Measurements from ENCODE around the gene ARSD.
"Not testable (repeated sequence)": the region's sequence is repeated elsewhere in the genome, so short reads cannot be mapped to it uniquely, and the experiment has no call there.

ARSD gene

DNA sequence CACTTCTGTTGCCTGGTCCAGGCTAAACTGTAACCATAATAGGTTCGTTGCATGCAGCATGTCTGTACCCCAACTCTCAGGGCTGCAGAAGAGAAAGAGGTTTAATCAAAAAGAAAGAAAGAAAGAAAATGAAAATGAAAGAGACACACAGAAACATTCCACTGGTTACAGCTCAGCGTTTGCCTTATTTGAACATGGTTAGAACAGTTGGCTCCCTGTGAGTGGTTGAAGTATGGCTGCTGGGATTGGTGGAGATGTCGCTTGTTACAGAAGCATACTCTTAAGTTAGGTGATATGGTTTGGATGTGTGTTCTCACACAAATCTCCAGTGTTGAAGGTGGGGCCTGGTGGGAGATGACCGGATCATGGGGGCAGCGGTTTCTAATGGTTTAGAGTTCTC is 36.3 kb downstream of the ARSD start:
- no peak for DNase-seq (ENCODE audit: low read depth in 1 of 2, low spot score in 1 of 2)

DNA sequence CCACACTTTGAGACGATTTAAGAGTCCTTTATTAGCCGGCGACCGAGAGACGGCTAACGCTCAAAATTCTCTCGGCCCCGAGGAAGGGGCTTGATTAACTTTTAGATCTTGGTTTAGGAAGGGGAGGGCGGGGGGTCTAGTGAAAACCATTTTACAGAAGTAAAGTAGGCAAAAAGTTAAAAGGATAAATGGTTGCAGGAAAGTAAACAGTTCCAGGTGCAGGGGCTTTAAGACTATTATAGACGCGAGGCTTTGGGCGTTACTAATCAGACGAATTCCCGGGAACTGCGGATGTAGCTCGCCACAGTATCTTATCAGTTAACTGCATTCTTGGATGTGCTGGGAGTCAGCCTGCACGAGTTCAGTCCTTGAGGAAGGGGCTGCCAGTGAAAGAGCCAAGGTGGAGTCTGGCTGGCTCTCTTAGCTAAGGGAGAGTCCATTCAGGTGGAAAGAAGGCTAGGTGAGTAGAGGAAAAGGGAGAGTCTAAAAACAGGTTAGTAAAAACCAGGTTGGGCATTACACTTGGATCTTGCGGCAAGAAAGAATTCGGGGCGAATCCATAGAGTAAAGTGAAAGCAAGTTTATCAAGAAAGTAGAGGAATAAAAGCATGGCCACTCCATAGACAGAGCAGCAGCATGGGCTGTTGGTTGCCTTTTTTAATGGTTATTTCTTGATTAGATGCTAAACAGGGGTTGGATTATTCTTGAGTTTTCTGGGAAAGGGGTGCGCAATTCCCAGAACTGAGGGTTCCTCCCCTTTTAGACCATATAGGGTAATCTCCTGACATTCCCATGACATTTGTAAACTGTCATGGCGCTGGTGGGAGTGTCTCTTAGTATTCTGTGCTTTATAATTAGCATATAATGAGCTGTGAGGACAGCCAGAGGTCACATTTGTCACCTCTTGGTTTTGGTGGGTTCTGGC is 38.3 kb downstream of the ARSD start:
- DNase-seq (ENCODE audit: low read depth in 1 of 2, low spot score in 1 of 2) = not testable (repeated sequence)

DNA sequence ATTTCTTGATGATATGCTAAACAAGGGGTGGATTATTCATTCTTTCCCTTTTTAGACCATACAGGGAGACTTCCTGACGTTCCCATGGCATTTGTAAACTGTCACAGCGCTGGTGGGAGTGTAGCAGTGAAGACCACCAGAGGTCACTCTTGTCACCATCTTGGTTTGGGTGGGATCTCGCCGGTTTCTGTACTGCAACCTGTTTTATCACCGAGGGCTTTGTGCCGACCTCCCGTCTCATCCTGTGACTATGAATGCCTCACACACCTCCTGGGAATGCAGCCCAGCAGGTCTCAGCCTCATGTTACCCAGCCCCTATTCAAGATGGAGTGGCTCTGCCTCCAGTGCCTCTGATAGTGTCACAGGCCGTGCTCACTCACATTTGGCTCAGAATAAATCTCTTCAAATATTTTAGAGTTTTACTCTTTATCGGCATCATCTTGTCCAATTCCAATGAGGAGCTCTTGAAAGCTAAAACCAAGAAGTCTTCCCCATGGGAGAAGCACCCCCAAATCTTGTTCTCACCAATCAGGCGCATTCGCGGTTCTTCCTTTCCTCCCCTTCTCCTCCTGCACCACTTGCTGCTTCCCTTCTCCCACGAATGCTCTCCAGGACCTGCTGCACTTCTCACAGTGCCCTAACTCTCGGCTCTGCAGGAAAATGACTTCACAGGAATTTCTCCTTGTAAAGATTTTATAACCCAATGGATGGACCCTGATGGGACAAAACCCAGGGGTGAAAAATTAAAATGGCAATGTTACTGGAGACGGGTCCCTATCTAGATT is 39.2 kb downstream of the ARSD start:
- DNase-seq (ENCODE audit: low read depth in 1 of 2, low spot score in 1 of 2) = not testable (repeated sequence)

DNA sequence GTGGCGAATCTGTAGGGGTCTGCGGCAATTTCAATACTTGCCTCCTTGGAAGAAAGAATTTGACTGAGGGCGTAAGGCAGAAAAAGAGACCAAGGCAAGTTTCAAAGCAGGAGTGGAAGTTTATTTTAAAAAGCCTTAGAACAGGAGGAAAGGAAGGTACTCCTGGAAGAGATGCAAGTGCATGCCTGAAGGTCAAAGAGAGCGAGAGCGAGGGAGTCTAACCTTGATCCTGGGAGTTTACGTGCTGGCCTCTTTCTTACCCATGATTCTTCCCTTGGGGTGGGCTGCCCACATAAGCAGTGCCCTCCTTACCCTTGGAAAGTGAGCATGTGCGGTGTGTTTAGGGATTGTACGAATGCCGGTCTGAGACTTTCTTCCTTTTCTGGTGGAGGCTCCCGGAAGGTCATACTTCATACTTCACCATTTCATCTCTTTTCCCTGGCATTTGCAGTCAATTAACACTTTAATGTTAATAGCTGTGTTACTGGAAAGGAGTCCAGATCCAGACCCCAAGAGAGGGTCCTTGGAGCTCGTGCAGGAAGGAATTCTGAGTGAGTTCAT is 40.0 kb downstream of the ARSD start:
- no peak for DNase-seq (ENCODE audit: low read depth in 1 of 2, low spot score in 1 of 2)

DNA sequence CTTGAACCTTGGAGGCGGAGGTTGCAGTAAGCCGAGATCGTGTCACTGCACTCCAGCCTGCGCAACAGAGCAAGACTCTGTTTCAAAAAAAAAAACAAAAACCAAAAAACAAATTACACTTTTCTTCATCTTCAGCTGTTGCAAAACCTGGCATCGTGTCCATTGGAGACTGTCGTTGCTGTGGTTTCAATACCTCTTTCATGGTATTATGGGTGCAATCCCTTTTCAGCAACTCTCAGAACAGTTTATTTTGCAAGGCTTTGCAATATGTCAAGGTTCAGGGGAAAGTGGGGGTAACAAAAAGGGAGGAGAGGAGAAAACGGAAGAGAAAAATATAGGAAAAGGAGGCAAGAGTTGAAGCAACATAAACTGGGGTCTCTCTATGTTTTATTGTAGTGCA is 40.8 kb downstream of the ARSD start:
- no peak for DNase-seq (ENCODE audit: low read depth in 1 of 2, low spot score in 1 of 2)

DNA sequence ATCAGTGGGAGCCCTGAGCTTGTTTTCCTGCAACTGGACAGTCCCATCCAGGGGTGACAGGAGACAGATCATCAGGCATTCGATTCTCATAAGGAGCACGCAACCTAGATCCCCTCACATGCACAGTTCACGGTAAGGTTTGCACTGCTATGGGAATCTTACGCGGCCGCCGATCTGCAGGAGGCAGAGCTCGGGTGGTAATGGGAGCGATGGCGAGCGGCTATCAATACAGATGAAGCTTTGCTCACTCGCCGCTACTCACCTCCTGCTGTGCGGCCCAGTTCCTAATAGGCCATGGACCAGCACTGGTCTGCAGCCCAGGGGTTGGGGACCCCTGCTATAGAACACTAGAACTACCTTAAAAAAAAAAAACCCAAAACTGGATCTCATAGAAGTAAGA is 45.4 kb downstream of the ARSD start:
- DNase-seq (ENCODE audit: low read depth in 1 of 2, low spot score in 1 of 2) = no peak

DNA sequence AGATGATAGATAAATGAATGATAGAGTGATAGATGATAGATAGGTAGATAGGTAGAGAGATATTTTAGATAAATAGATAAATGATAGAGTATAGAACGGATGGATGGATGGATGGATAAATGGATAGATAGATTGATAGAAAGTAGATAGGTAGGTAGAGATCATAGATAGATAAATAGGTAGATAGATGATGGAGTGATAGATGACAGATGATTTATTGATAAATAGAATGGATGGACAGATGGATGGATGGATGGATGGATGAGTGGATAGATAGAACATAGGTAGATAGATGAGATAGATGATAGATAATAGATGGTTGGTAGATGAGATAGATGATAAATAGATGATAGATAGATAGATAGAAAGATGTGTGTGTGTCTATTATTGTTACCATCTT is 49.5 kb downstream of the ARSD start:
- DNase-seq (ENCODE audit: low read depth in 1 of 2, low spot score in 1 of 2) = no peak

DNA sequence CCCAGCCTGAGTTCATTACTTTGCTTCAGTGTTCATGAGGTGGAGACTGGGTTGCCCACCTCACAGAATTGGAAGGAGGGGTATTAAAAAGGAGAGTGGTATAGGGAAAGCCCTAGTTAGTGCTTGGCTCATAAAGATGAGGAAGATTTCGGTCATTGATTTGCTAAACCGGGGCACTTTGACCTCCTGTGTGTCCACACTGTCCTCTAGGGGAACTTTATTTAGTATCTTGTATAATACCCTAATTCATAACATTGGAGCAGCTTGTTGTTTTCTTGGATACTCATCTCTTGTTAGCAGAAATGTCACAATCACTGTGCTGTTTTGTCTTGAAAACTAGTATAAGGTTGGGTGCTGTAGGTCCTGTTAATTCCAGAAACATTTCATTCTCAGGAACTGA is 50.6 kb downstream of the ARSD start:
- DNase-seq (ENCODE audit: low read depth in 1 of 2, low spot score in 1 of 2) = no peak

DNA sequence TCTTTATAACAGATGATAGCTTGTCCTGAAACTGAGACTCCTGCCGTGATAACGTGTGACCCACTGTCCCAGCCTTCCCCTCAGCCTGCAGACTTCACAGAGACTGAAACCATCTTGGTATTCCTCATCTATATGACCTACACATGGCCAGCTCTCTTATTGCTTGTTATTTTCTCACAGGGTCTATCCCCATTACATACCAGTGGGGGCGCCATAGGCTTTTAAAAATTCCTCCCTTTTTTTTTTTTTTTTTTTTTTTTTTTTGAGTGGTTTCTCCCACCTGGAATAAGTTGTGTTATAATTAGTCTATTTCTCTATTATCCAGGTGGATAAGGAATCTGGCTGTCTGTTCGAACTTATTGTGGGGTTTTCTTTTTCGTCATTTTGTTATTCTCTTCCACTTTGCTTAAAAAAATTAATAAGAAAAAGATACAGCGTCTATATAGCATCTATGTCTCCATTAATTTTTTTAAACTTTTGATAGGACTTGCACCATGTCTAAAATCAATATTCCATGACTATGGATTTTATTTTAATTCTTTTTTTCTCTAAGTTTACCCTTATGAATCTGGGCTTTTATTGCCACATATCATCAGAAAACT is 53.2 kb downstream of the ARSD start:
- DNase-seq (ENCODE audit: low read depth in 1 of 2, low spot score in 1 of 2) = no peak

DNA sequence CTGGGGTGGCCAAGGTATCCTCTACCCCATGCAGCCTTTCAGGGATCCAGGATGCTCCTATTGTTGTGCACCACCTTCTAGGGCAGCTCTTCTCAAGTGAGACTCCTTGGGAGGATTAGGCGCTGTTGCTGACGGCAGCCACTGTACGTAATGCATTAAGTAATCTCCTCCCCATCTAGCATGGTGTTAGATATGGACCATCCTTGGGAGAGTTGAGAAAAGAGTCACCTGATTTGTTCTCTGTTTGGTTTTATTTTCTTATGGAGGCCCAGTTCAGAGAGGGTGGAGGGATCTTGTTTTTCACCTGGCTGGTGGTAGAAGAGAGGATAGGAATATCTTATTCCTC is 54.0 kb downstream of the ARSD start:
- DNase-seq (ENCODE audit: low read depth in 1 of 2, low spot score in 1 of 2) = no peak

DNA sequence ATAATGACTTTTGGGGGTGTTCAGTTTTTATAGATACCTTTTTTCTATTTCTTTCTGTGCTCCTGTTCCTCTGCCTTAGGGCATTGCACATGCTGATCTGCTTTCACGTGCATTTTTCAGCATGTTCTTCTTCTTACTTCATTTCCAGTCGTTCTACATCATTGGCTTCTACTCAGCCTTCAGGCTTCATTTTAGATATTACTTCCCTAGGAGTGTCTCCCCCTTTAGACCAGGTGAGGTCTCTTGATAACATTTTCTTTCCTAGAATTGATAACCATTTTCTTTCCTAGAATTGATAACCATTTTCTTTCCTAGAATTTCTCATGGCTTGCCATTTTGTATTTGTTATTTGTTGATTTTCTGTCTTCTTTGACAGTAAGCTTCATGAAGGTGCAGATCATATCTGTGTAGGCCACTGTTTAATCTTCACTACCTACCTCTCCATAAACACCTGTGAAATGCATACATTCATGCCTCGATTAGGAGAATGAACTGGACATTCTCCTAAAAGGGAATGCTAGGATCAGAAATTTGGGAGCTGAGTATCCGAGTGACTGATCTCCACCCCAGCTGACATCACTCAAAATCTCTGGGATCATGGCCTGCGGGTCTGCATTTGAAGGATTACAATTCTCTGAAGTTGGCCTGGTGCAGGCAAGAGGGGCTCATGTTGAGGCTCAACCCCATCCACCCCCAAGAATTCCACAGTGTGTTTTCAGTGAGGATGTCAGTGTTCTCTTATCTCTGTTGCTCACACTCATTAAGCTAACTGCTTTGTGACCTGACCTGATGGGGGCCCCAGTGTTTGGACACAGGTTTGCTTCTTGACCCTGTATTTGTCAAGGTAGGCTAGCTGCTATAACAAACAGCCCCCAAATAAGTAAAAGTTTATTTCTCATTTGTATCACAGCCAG is 54.7 kb downstream of the ARSD start:
- no peak for DNase-seq (ENCODE audit: low read depth in 1 of 2, low spot score in 1 of 2)

DNA sequence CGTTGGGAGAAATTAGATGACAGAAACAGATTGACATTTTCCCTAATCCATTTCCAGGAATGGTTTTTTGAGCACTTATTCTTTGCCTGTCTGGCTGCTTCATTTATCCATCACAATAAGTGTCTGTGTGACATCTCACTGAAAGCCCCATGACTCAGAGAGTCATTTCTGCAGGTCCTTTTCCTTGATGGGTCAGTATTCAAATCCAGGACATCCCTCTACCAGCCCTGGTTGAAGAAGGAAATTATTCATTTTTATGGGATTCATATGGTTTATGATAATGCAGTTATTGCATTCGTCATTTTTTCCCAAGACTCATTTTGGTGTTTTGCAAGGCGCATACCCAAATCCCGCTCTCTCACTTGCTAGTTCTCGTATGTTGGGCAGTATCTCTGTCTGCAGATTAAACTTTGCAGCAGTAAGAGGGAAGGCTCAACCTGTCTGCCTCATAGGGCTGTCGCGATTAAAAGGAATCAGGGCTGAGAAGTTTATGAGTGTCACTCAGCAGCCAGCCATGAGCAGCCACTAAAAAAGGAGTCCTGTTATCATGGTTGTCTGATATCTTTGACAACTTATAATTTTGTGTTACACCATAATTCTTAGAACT is 56.4 kb downstream of the ARSD start:
- DNase-seq (ENCODE audit: low read depth in 1 of 2, low spot score in 1 of 2) = no peak

DNA sequence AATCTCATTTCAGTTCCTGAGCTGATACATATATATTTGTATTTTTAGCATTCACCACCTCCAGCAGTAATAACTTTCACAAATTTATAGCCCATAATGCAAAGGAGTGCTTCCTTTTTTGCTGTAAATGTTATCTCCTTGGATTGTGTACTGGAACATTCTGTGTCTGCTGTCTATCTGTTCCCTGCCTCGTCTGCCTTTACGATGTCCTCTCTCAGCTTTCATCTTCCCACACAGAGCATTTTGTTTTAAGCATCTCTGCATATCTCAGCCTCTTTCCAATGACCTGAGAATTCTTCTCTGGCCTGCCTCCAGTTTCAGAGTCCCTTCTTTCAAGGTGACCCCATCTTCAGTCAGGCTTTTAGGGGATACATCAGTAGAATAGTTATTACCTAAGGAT is 57.3 kb downstream of the ARSD start:
- DNase-seq (ENCODE audit: low read depth in 1 of 2, low spot score in 1 of 2) = no peak

DNA sequence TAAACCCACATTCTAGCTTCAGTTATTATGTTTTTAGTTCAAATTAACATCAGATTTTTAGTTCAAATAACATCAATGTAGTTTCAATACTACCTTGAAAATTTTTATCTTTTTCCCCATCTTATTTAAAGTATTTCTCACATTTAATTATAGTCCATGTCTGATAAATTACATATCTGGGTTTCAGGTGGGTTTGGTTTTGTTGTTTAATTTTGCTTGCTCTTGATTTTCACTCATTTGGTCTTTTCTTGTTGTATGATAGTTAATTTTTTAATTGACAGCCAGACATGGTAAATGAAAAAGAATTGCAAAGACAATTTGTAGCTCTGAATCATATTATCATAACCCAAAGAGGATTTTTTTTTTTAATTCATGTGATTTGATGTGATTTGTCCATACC is 58.5 kb downstream of the ARSD start:
- no peak for DNase-seq (ENCODE audit: low read depth in 1 of 2, low spot score in 1 of 2)

DNA sequence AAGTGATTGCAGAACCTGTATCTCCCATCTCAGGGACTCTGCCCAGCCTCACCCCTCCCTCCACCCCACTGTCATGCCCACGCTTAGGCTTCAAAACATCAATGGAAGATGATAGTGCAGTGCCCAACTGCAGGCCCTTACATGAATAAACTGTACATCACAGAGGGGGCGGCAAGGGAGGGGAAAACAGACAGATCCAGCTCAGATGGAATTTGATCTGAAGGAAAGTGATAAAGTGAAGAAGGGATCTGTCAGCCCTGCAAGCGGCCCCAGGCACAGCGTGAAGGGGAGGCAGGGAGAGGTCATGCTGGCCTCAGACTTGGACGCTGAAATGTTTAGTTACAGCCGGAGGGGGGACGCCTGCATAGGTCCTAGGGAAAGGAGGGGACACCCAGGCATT is 61.9 kb downstream of the ARSD start:
- DNase-seq (ENCODE audit: low read depth in 1 of 2, low spot score in 1 of 2) = no peak

DNA sequence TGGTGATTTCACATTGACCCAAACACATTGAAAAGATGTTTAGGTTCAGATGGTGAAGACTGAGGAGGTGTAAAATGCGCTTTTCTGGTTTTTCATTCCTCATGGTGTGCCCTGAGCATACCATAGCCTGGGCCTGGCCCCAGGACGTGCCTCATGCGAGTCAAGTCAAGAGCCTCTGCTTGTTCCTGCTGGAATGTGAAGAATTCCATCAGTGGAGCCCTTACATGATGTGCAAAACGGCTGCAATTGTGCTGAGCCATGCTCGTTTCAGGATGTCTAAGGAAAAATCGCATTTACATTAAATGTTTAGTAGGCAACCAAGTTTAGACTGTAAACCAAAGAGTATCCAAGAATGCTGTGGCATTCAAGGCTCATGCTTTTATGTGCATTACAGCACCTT is 65.5 kb downstream of the ARSD start:
- DNase-seq (ENCODE audit: low read depth in 1 of 2, low spot score in 1 of 2) = no peak

DNA sequence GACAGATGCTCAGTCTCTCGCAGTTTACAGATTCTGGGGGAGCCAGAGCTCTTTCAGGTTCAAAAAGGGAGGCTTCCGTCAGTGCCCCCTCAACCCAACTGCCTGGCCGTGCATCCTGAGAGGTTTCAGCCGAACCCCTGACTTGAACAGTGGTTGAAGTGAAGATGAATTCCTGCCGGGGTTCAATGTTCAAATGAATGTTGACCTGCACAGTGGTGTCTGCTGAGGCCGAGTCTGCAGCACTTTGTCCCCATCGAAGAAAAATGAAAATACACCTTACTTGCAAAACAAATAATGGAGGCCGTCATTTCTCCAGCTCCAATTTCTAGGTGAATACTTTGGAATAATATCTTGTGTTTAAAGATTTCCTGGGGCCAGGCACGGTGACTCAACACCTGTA is 66.7 kb downstream of the ARSD start:
- DNase-seq (ENCODE audit: low read depth in 1 of 2, low spot score in 1 of 2) = no peak

DNA sequence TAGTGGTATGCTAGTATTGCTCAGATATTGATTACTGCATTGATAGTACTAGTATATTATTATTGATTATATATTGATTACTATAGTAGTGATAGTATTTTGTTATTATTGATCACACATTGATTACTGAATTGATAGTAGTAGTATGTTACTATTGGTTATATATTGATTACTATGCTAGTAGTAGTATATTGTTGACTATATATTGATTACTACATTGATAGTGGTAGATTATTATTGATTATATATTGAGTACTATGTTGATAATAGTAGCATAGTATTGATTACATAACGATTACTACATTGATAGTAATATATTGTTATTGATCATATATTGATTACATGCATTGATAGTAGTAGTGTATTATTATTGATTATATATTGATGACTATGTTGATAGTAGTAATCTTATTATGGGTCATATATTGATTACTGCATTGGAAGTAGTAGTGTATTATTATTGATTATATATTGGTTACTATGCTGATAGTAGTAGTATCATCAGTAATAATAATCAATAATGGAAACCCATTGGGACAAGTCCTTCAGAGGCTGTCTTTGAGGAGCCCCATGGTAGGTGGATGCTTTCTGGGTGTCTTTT is 69.8 kb downstream of the ARSD start:
- no peak for DNase-seq (ENCODE audit: low read depth in 1 of 2, low spot score in 1 of 2)

DNA sequence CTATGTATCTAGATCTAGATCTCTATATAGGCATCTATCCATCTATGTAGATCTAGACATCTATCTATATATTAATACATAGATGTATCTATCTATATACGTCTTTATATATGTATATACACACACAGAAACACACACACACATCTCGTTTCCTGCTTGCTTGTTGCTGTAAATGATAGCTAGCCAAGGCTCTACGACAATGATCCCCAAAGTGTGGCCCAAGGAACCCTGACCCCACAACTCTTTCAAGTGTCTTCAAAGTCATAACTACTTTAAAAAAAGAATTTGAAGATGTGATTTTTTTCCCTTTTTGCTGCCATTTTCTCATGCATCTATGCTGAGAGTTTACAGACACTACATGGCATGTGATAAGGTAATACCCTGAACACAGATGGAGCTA is 71.6 kb downstream of the ARSD start:
- DNase-seq (ENCODE audit: low read depth in 1 of 2, low spot score in 1 of 2) = no peak

DNA sequence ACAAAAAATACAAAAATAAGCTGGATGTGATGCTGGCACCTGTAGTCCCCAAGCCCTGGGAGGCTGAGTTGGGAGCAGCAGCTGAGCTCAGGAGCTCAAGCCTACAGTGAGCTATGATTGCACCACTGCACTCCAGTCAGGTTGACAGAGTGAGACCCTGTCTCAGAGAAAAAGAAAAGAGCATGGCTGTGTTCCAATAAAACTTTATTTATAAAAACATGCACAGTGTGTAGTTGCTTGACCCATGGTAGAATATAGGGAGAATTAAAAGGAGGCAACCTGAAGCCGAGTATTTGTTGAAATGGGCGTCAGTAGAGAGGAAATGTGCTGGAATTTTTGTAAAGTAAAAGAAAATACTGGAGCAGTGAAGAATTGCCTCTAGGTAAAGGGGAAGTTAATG is 73.4 kb downstream of the ARSD start:
- DNase-seq (ENCODE audit: low read depth in 1 of 2, low spot score in 1 of 2) = no peak
